SU-DHL-6 (cell line): ENCODE data around the gene DACT3.

ENCODE experiments used
- CTCF ChIP-seq: fragments of 200-600 bp; sonication (generic); IDR thresholded peaks from one replicate; pipeline ENCODE4 v1.5.1; 2017; ENCODE audit warnings: antibody characterized with exemption, mild to moderate bottlenecking, low read length, moderate library complexity; ENCODE audit not compliant: insufficient read depth, poor library complexity, severe bottlenecking
- EZH2phosphoT487 ChIP-seq: fragments of 200-600 bp; sonication (generic), shearing (Covaris generic); conservative IDR thresholded peaks from 2 replicates; pipeline ENCODE4 v1.6.1; 2018; ENCODE audit warnings: mild to moderate bottlenecking, antibody characterized with exemption, low read length, moderate library complexity, mixed read lengths

GRCh38 chr19:46621191-46622117 is 39.5 kb downstream of the DACT3 start:
- TF ChIP-seq CTCF (no peak), EZH2phosphoT487 (no peak)
